Body of pancreas (tissue), 4 donors: ENCODE data around the gene MYOCD.

ENCODE experiments used
- CTCF ChIP-seq, 7 experiments: fragments of 450-650 bp in 4 of 7; fragments of 200-600 bp in 3 of 7; sonication (generic) in 3 of 7; IDR thresholded peaks; one replicate each; pipeline ENCODE4 v1.5.1; 2016 to 2019; ENCODE audit warnings: antibody characterized with exemption in 7 of 7
- POLR2A ChIP-seq, 3 donors: fragments of 450-650 bp; IDR thresholded peaks; one replicate each; pipeline ENCODE4 v1.6.1; 2016; ENCODE audit warnings: antibody characterized with exemption in 3 of 3, mild to moderate bottlenecking in 2 of 3

GRCh38 chr17:12625092-12625491 is 40.6 kb upstream of the MYOCD start:
- TF ChIP-seq CTCF (IDR thresholded peaks at IDR 0.05): no peak
- no peak for TF ChIP-seq POLR2A (IDR thresholded peaks at IDR 0.05)
